A549 treated with GW870086 at 1 μM for 4 hours (cell line): ENCODE results near the gene FNBP1. TPM values are rescaled to one million over a fixed set of nuclear protein-coding genes. Genes with fewer than 3 reads are reported as not detected.

Experiments
- total RNA-seq: library from RNA; stranded (reverse); fragments of 200-300 nt; extraction: Qiagen RNA extraction; gene quantifications from 5 replicates; pipeline ENCODE4 v1.2.3, GENCODE V29; 2022; ENCODE audit warnings: low read depth

The FNBP1 gene
- total RNA-seq = 10.9 to 12.7 TPM (median 11.5 TPM) in 5 replicates

DNA sequence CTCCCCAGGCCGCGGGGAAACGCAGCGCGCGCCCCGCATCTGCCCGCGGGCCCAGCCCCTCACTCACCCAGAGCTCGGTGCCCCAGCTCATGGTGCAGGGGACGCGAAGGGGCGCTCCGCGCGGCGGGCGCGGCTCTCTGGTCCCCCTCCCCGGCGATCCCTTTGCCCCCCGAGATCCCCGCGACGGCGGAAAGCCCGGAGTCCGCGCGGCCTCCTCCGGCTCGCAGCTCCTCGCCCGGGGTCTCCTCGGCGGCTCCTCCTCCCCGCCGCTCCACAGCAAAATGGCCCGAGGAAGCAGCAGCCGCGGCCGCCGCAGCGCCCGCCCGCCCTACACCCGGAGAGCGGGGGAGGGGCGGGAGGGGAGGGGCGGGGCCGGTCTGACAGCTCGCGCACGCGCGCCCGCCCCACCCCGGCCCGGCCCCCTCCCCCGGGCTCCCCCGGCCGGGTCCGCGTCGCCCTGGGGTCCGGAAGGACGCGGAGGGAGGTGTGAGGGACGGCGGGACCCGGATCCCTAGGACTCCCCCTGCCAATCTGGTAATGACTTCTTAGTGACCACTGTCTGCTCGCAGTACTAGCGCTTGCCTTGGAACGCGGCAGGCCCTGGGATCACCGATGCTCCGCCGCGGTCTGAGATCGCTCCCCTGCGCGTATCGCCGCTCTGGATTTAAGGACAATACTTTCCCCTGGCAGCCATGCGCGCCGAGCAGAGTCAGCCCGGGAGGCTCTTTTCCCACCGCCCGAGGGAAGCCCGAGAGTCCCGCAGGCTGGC is at the start of gene FNBP1:
Gene FNBP1, minus strand, starts transcription at position 305 of the 769 bp plus-strand sequence. Its CDS starts 214 bp downstream, at position 91.

DNA sequence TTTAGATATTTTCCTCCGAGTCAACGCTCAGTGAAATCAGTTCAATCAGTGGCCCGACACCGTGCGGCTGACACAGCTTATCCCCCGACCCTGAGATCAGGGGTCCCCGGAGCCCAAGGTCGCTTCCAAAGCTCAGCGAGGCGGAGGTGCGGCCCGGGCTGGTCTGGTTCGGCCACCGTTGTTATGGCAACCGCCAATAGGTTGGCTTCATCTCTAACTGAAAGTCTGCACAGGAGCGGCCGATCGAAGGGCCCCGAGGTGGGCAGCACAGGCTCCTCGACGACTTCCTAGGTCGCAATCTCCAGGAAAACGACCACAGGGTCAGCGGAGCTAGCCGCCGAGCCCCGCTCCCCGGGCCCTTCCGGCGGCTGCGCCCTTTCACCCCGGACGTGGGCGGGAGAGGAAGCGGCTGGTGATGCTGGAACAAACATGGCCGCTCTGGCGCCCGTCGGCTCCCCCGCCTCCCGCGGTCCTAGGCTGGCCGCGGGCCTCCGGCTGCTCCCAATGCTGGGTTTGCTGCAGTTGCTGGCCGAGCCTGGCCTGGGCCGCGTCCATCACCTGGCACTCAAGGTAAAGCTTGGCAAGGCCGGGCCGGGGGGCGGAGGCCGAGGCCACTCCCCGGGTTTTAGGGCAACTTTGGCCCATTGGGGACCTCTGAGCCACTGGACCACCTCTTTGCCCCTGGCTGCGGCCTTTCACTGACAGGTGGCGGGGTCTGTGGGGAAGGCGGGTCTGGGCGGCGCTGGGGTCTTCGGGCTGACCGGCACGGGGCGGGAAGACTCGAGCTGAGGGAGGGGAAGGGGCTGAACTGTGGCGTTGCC is 10.7 kb upstream of the FNBP1 start, which contains the start of gene GPR107:
Gene GPR107, plus strand, starts transcription at position 403 of the 821 bp plus-strand sequence. Its CDS starts 27 bp downstream, at position 430.

Other genes starting within 250 kb of the FNBP1 start
- gene TOR1B, start 240.0 kb downstream of the FNBP1 start, total RNA-seq = 23.7 to 26.4 TPM (median 24.2 TPM) in 5 replicates
- 58.3 to 64.4 TPM (median 63.3 TPM) in 5 replicates for gene TOR1A, start 219.1 kb downstream of the FNBP1 start, total RNA-seq
- gene C9orf78, start 207.9 kb downstream of the FNBP1 start, total RNA-seq = 45.9 to 50.4 TPM (median 47.7 TPM) in 5 replicates
- 3.5 to 6.0 TPM (median 4.8 TPM) in 5 replicates for gene USP20, start 207.7 kb downstream of the FNBP1 start, total RNA-seq
- 23.7 to 30.0 TPM (median 27.7 TPM) in 5 replicates for gene GPR107, start 10.7 kb upstream of the FNBP1 start, total RNA-seq
- gene NCS1, start 129.2 kb upstream of the FNBP1 start, total RNA-seq = 28.9 to 50.2 TPM (median 46.8 TPM) in 5 replicates
- gene HMCN2, start 222.6 kb upstream of the FNBP1 start, total RNA-seq = 0.05 to 0.08 TPM (median 0.06 TPM) in 5 replicates